ENCODE results near the gene KIZ.

KIZ gene

DNA sequence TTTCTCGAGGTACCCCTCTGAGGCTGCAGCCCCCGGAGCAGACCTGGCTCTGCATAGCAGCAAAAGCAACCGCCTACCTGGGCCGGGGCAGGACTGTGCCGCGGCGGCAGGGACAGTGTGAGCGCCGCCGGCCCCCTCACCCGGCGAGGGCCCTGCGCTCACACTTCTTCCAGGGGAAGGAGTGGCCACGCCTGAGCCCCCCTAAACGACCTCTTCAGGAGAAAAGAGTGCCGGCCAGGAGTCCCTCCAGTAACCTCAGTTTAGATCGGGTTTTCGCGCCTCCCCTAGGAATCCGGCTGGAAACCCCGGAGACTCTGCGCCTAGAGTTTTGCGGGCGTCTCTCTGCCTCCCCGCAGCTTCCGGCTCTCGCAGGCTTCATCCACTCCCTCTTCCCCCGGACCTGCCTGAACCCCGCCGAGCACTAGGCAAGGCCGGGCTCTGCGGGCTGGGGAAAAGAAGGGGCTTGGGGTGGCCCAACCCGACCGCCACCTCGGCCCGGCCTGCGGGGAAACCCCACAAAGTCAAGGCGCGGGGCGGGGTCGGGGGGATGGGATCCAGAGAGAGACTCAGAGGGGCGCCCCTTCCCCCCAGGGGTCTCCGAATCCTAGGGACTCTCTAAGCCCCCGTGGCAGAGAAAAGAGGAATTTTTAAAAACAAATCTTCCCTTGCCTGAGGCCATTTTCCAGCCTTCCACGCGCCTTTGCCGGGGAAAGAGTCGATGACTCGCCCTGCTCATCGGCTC lies 20.3 kb upstream of the KIZ start:
- DNase-seq, result no peak

DNA sequence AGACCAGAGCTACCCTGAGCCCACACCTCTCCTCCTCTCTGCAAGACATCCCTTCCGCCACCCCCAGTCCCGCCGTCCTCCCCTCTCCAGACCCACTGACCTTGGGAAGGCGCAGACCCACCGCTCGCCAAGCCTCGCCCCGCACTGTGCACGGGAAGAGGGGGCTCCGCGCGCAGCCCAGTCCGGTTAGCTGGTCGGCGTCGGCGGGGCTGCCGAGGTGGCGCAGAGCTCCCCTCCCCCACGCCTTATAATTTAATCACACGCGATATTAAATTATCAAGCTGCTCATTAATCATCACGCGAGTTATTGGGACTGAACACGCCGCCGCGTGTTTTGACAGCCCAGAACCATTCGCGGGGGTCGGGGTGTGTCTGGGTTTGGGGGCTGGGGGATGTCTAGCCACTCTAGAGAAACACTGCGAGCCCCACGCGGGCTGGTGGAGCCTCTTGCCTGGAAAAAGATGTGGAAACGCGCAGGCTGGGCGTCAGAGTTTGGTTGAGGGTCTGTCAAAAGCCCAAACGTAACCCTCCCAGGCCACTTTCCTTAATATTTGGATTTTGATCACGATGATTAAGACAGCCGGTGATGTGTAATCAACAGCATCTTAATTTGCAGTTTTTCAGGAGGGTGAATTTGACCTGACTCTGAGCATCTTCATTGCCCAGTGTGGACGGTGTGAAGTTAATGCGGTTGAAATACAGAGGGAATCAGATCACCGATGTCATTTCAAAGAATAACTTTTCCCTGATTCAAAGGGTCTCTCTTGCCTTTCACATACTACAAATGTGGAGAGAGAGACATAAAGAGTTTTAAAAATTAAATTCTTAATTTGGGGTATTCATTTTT lies 19.5 kb upstream of the KIZ start, which contains the start of gene LINC00237:
TSS of gene LINC00237 (minus strand) at position 188 of the 847 bp plus-strand sequence.
- no peak for DNase-seq

DNA sequence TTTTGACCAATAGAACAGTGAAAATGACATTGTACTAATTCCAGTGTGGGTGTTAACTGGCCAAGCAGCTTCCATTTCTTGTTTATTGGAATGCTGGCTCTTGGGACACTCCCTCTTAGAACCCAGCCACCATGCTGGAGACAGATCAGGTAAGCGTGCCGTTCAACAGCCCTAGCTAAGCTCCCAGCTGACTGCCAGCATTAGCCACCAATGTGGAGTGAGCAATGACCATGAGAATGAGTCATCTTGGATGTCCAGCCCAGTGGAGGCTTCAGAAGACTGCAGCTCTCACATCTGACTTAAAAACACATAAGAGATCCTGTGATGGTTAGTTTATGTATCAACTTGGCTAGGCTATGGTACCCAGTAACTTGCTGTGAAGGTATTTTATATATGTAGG lies 16.7 kb upstream of the KIZ start:
- DNase-seq, result no peak

DNA sequence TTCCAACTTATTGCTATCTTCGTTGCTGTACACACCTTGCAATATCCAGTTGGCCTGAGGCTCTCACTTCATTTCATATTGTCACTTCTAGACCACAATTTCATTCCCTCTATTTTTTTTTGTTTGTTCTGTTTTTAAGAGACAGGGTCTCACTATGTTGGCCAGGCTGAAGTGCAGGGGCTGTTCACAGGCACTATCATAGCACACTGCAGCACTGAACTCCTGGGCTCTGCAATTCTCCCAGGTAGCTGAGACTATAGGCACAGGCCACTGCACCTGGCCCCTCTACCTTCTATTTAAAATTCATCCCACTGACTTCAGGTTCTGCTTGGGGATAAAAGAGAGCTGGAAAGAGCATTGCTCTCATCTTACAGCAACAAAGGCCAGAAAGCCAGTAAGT lies 15.1 kb upstream of the KIZ start:
- no peak for DNase-seq

DNA sequence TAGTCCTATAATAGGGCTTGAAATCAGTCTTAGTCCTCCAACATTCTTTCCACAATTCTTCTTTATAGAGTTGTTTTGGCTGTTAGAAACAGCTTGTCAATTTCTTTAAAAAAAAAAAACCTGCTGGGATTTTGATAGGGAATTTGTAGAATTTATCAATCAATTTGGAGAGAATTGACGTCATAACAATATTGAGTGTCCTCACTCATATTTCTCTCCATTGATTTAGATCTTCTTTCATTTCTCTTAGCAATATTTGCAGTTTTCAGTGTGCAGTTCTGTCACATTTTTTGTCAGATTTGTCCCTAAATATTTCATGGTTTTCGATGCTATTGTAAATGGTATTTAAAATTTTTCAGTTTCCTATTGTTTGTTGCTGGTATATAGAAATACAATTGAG lies 14.5 kb upstream of the KIZ start:
- DNase-seq, result no peak

DNA sequence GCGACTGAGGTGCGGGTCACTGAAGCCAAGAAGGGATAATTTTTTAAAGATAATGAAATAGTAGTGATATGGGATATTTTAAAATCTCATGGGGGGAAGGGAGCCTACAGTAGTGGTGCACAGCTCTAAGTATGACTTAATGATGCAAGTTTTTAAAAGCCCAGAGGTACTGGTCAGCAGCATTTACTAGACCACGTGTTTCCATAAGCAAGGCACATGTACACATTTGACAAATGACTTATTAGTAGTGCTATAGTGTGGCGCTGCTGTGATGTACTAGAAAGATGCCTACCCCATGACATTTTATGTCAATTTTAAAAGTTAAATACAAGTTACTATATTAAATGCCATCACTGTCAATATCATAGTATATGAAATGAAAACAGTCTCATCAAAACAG lies 12.2 kb upstream of the KIZ start:
- DNase-seq, result no peak

DNA sequence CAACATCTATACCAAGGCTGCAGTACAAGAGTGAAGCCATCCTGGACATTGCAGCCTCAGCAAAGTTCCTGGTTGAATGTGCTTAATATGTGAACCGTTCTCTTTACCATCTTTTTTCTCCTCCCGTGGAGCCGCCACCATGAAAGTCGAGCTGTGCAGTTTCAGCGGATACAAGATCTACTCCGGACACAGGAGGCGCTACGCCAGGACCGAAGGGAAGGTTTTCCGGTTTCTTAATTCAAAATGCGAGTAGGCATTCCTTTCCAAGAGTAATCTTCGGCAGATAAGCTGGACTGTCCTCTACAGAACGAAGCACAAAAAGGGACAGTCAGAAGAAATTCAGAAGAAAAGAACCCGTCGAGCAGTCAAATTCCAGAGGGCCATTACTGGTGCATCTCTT lies 11.3 kb upstream of the KIZ start:
- no peak for DNase-seq

DNA sequence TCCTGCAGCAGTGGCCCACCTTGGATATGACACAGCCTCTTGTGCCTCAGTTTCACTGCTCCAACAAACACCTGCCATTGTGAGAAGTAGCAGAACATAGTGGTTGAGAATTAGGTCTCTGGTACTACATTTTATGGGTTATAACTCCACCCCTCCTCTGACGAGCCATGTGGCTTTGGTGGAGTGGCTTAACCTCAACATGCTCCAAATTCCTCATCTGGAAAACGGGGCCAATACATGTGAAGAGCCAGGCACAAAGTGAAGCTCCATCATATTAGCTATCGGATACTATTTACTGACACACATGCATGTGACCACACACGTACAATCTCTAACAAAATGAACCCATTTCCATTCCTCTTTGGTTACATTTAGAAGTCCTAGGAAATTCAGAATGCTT lies 8.4 kb upstream of the KIZ start:
- no peak for DNase-seq

DNA sequence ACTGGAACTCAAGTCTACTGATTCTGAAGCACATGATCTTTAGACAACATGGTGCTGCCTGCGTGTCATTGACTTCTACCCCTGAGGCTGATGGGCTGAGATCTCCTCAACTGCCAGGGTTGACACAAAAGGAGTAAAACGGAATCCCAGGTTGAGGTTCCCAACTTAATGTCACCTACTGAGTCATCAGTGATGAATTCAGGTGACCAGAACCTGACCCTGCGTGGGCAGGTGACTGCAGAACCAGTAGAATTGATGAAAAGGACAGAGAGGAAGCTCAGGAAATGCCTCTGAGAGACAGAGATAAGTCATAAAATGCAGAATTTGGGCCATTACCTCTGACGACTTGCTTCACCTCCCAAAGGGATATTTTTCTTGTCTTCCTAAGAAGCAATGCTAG lies 7.7 kb upstream of the KIZ start:
- no peak for DNase-seq

DNA sequence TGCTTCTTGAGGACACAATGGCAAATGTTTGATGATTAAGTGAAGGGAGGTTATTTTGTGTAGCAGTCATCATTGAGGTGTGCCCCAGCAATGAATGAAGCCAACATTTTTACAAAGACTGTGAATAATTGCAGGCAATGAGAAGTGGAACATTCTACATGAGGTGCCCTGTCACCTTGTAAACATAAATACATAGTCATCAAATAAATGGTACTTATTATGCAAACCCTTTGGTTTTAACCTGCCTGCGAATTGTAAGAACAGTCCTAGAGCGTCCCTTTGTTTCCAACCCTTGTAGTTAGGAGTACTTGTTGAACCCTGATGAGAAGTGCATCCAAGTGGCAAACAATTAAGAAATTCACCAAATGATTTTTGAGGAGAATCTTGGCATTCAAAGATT lies 7.1 kb upstream of the KIZ start:
- DNase-seq, result no peak

DNA sequence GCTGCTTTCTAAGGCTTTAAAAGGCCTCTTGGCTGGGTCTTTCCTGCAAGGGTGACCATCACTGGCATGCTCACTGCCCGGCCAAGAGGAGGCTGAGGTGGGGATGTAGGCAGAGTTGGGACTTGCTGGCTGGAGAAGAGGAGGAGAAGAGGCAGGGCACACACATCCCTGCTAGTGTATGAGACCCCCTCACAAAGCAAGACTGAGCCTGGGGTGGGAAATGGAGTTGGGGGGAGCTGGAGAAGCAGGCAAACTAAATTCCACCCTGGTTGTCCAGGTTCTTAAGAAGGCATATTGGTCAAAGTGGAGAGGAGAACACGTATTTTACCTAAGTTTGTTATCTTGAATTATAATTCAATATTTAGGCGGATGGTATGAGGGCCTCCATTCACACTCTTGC lies 1.7 kb upstream of the KIZ start:
- no peak for DNase-seq

DNA sequence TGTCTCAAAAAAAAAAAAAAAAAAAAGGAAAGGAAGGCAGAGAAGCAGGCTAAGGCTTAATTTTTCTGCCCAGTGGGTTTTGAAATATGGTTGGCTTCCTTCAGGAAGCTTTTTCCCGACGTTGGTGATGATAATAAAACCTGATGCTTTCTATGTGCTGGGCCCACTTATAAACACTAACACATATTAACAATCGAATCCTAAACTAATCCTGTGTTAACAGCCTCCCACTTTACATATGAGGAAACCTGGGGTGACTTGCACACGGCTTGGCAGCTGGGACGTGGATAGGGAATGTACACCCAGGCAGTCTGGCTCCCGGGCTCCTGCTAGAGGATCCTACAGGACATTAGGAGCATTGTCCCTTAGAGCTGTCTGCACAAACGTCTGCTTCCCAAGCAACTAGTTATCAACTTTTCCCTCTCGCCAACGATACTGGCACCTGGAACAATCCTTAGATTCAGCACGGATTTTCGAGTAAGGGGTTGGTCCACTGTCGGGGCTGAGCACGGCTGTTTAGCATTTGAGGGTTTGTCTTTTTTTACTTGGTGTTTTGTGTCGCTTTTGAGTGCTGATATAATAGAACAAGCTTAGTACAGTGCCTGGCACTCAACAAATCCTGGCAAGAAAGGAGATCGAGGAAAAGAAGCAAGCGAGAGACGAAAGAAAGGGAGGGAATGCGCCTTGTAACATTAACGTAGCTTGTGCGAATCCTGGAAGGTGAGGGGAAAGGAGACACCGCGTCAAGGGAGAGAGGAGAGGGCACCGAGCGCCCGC lies 622 bp upstream of the KIZ start:
- DNase-seq, result no peak

DNA sequence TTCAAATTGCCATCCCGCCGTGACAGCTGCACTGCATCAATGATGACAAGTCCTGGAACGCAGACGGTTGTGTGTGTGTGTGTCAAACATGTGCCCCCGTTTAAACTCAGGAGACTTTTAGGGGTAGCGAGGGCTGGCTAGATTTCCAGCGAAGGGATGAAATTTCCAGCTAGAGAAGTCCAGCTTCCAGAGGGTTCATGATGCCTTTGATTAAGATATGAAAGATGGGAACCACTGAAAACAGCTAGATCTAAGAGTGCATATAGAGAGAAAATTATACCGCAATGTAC lies 644 bp downstream of the KIZ start:
- DNase-seq, result no peak

DNA sequence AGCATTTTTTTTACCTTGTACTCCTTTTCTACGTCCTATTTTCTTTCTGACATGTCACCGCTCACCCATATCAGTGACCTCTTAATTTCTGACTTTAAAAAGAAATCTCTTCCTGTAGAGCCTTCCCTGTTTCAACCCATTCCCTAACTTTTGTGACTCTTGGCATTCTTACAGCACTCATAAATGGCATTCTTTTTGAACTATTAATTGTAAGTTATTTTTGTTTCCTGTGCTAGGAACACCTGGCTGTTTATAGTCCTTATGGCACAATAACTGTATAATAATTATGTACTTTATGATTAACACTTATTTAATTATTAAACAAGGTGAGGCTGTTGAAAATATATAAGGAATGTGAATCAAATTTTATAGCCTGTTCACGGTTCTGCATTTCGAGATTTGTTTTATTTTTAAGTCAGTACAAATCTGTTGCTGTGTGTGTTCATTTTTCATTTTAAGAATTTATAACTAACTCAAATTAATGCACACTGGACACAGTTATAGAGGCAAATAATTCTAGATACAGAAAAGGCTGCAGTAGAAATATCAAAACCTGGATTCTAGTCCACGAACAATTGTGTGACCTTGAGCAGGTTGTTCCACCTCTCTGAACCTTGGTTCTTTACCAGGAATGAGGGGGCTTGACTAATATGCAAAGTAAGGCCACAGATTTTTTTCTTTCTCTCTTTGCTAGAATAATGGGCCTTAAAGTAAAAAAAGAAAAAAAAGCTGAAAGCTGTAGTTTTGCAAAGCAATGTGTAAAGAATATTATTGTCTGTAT lies 1.5 kb downstream of the KIZ start:
- DNase-seq, result no peak

DNA sequence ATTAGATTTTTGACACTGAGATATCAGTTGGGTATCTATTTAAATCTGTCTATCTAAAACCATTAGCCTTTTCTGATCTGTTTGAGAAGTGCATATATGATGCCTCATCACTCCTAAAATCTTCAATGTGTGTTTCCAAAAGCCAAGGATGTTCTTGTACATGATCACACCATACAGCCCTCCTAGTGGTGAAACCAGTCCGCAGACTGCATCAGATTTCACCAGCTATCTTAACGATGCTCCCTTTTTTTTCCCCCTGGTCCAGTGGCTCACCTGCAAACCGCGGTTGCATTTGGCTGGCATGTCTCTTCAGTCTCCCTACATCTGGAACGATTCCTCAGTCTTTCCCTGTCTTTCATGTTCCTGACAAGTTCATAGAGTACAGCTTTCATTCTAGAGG lies 4.0 kb downstream of the KIZ start:
- no peak for DNase-seq

DNA sequence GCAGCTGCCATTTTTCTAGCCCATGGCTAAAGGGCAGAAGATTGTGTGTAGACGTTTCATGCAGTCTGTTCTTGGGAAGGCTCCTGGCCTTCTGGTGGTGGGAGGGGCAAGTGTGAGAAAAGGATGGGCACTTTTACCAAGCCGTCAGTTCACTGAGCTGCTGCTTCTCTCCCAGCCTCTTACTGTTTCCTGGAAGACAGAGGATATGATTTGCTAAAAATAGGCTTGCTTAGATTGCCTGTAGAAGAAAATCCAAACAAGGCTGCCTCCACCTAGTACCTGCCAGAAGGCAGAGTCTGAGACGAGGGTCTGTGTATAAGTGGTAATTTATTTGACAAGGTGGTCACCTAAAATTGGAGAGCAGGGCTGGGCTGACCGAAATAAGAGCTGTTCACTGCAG lies 7.5 kb downstream of the KIZ start:
- DNase-seq, result no peak

DNA sequence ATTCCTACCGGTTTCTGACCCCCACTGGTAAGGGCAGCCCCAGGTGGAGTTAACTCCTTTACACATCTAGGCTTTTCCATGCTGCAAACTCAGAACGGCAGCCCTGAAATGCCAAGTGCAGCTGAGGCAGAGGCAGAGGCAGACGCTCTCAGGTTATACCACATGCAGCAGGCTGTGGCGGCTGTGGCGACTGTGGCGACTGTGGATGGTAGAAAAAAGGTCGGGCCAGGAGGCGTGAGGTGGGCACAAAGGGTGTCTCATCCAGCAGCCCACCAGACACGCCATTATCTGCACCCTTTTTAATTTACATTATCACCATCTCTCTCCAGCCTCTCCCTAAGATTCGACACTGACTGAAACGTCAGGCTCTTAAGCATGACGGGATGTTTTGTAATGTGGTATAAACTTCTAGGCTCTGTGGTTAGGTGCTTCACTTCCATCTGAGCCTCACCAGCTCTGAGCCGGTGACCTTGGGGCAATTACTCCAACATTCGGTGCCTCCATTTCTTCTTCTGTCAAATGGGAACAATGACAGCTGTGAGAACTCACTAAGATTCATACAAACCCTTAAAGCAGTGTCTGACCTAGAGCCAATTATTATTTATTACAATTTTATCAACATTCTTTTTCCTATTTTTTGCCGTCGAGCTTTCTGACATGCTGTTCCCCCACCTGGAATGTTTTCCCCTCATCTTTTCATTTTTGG lies 8.2 kb downstream of the KIZ start:
- no peak for DNase-seq

DNA sequence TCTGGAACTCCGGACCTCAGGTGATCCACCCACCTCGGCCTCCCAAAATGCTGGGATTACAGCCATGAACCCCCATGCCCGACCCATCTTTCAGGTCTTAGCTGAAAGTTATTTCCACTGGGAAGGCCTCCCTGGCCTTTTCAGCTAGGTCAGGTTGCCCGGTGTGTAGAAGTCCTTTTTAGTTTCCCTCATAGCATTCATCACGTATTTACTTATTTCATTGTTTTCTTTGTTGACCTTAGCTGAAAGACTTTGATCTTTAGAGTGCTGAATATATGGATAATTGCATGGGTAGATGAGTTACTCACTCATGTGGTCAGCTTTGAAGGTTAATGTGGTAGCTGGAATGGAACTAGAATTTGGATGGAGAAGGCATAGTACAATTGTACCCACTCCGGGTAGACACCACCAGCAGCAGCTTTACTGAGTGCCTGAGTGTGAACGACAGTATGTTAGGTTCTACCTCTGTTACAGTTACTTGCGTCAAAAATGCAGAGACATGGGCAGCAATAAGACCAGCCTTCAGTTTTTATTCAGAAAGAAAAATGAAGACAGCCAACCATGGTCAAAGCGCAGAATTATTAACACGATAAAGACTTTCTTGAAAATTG lies 9.1 kb downstream of the KIZ start:
- DNase-seq, result no peak

DNA sequence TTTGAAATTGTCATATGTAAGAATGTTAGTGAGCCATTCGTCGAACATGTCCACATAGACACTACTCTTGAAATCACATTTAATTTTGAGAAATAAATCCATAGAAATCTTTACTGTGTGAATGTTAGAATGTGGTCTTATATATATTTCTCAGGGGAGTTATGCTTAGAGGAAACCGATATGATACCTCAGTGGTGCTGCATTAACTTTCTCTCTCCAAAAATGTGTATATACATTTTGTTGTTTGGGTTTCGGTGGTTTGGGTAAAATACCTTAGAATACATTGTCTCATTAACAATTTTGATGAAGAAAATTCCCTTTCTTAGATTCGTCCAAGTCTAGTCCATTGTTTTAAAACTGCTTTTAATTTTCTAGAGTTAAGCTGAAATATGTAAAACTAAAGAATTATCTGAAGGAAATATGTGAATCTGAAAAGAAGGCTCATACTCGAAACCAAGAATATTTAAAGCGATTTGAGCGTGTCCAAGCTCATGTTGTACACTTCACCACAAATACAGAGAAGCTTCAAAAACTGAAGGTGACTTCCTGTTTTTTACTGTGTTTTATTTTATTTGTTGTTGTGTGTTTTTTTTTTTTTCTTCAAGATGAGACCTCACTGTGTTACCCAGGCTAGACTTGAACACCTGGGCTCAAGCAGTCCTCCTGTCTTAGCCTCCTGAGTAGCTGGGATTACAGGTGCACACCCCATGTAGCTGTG lies 10.3 kb downstream of the KIZ start:
- no peak for DNase-seq

DNA sequence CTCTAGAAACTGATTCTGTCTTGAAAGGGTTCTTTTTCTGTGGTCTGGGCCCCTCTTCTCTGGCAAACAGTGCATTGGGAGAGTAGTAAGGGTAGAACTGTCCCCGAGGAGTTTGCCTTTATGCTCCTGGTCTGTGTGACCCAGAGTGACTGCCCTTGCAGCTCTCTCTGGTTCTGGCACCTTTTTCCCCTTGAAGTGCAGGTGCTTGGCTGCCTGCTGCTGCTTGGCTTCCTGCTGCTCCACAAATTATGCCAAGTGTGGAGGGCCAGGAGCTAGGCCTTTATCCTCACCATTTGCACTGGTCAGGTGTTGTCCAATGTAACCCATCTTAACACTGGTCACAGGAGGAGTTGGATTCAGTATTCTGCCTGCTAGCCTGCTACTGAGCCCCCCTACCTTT lies 11.2 kb downstream of the KIZ start:
- no peak for DNase-seq

DNA sequence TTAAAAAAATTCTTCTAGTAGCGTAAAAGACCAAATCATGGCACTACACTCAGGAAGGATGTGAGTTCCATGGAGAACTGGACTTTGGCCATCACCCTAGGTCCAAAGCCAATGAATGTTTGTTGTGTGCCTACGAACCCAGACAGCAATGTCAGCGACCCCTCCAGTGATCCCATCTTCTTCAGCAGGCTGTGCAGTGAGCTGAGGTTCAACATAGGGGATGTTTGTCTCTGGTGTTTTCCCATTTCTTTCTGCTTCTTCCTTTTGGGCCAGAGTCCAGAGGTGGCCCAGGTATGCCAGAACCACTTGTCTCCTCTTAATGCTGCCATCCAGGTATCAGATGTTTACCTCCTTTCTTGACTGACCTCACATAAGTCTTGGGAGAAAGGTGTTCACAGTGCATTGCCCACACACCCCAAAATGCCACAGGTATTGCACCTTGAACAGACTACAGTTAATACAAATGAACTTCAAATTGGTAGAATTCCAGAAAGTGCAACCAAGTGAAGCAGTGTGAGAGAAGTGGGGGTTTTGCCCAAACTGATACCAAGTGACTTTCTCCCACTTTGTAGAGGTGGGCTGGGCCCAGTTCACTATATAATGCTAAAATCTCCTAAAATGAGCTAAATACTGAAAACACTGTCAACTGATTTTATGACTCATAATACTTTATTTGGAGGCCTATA lies 14.1 kb downstream of the KIZ start:
- no peak for DNase-seq
